Esophagus squamous epithelium (tissue), 4 donors: ENCODE data around the gene GFM2.

ENCODE experiments used
- POLR2A ChIP-seq, 4 donors: fragments of 450-650 bp; IDR thresholded peaks; one replicate each; pipeline ENCODE4 v1.6.1; 2017; ENCODE audit warnings: antibody characterized with exemption in 4 of 4, mild to moderate bottlenecking in 4 of 4, moderate library complexity in 3 of 4
- TF ChIP-seq, protein P1 (sequence below), 6 experiments: fragments of 450-650 bp in 4 of 6; fragments of 200-600 bp in 2 of 6; sonication (generic) in 2 of 6; IDR thresholded peaks; one replicate each; pipeline ENCODE4 v1.5.1; 2016 to 2019; ENCODE audit warnings: antibody characterized with exemption in 6 of 6, mild to moderate bottlenecking in 4 of 6, moderate library complexity in 4 of 6

DNA sequence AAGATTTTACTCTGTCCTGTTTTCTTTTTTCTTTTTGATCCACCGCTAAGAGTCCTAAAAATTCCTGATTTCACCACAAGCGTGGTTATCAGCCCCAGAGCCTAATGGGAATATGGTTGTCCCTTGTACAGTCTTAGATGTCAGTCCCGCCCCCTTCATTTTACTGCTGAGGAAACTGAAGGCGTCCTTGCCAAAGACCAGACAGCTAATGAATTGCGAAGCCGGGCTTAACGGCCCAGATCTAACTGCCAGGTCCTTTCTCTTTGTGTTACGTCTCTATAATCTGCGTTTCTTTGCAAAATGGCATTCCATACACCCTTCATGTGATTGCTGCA lies 629 bp upstream of the GFM2 start:
- TF ChIP-seq, protein P1, sequence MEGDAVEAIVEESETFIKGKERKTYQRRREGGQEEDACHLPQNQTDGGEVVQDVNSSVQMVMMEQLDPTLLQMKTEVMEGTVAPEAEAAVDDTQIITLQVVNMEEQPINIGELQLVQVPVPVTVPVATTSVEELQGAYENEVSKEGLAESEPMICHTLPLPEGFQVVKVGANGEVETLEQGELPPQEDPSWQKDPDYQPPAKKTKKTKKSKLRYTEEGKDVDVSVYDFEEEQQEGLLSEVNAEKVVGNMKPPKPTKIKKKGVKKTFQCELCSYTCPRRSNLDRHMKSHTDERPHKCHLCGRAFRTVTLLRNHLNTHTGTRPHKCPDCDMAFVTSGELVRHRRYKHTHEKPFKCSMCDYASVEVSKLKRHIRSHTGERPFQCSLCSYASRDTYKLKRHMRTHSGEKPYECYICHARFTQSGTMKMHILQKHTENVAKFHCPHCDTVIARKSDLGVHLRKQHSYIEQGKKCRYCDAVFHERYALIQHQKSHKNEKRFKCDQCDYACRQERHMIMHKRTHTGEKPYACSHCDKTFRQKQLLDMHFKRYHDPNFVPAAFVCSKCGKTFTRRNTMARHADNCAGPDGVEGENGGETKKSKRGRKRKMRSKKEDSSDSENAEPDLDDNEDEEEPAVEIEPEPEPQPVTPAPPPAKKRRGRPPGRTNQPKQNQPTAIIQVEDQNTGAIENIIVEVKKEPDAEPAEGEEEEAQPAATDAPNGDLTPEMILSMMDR (IDR thresholded peaks at IDR 0.05): no peak
- no peak for TF ChIP-seq POLR2A (IDR thresholded peaks at IDR 0.05)
